KOPT-K1 (cell line): ENCODE data around the gene MAGI1.

Experiments used
- H3K27ac ChIP-seq: fragments of 200-600 bp; sonication (generic); 2 replicates; pipeline ENCODE4 v1.5.1; 2016; ENCODE audit warnings: antibody characterized with exemption, mild to moderate bottlenecking, low read depth, low read length; ENCODE audit not compliant: poor library complexity, severe bottlenecking
- H3K36me3 ChIP-seq: fragments of 200-600 bp; sonication (generic); 2 replicates; pipeline ENCODE4 v1.5.1; 2017; ENCODE audit warnings: antibody characterized with exemption, mild to moderate bottlenecking, low read length, moderate library complexity; ENCODE audit not compliant: insufficient read depth
- H3K9me3 ChIP-seq: fragments of 200-600 bp; sonication (generic); 2 replicates; pipeline ENCODE4 v1.5.1; 2017; ENCODE audit warnings: antibody characterized with exemption, low read length, mild to moderate bottlenecking; ENCODE audit not compliant: insufficient read depth, poor library complexity, severe bottlenecking

The MAGI1 gene

GRCh38 chr3:65438612-65439011 lies 600.1 kb downstream of the MAGI1 start:
- Histone ChIP-seq H3K9me3 (no peaks in the 10 kb centered on the region), H3K36me3 (no peaks in the 10 kb centered on the region), H3K27ac (no peak overlapping the region)

GRCh38 chr3:65438096-65438495 lies 600.6 kb downstream of the MAGI1 start:
- H3K36me3 ChIP-seq, result no peaks in the 10 kb centered on the region
- no peaks in the 10 kb centered on the region for H3K9me3 ChIP-seq
- H3K27ac ChIP-seq, result no peak overlapping the region

- Histone ChIP-seq H3K9me3 (no peaks in the 10 kb centered on the region), H3K27ac (no peak overlapping the region), H3K36me3 (no peaks in the 10 kb centered on the region)
Measured at GRCh38 chr3:65436580-65436979, 602.1 kb downstream of the MAGI1 start.

GRCh38 chr3:65433480-65433879 lies 605.2 kb downstream of the MAGI1 start:
- no peaks in the 10 kb centered on the region for H3K9me3 ChIP-seq
- H3K27ac ChIP-seq, result no peak overlapping the region
- H3K36me3 ChIP-seq, result no peaks in the 10 kb centered on the region

GRCh38 chr3:65432388-65433003 lies 606.2 kb downstream of the MAGI1 start:
- no peaks in the 10 kb centered on the region for H3K36me3 ChIP-seq
- H3K27ac ChIP-seq, result no peak overlapping the region
- no peaks in the 10 kb centered on the region for H3K9me3 ChIP-seq

- Histone ChIP-seq H3K36me3 (no peaks in the 10 kb centered on the region), H3K9me3 (no peaks in the 10 kb centered on the region)
Measured at GRCh38 chr3:65425880-65426279, 612.8 kb downstream of the MAGI1 start.

GRCh38 chr3:65422154-65422553 lies 616.6 kb downstream of the MAGI1 start:
- Histone ChIP-seq H3K36me3 (no peaks in the 10 kb centered on the region), H3K9me3 (no peaks in the 10 kb centered on the region)

More at GRCh38 chr3:65425880-65426279, 612.8 kb downstream of the MAGI1 start:
- no peak overlapping the region for H3K27ac ChIP-seq

GRCh38 chr3:65419233-65419632 lies 619.5 kb downstream of the MAGI1 start:
- Histone ChIP-seq H3K9me3 (no peaks in the 10 kb centered on the region), H3K36me3 (no peaks in the 10 kb centered on the region), H3K27ac (no peak overlapping the region)

More at GRCh38 chr3:65422154-65422553, 616.6 kb downstream of the MAGI1 start:
- H3K27ac ChIP-seq, result no peak overlapping the region

- H3K36me3 ChIP-seq, result no peaks in the 10 kb centered on the region
- H3K9me3 ChIP-seq, result no peaks in the 10 kb centered on the region
- no peak overlapping the region for H3K27ac ChIP-seq
Measured at GRCh38 chr3:65413891-65414290, 624.8 kb downstream of the MAGI1 start.

- H3K27ac ChIP-seq, result no peak overlapping the region
- no peaks in the 10 kb centered on the region for H3K36me3 ChIP-seq
- H3K9me3 ChIP-seq, result no peaks in the 10 kb centered on the region
Measured at GRCh38 chr3:65412588-65412987, 626.1 kb downstream of the MAGI1 start.

GRCh38 chr3:65411367-65411766 lies 627.4 kb downstream of the MAGI1 start:
- Histone ChIP-seq H3K9me3 (no peaks in the 10 kb centered on the region), H3K36me3 (no peaks in the 10 kb centered on the region), H3K27ac (no peak overlapping the region)

- Histone ChIP-seq H3K36me3 (no peaks in the 10 kb centered on the region), H3K27ac (no peak overlapping the region), H3K9me3 (no peaks in the 10 kb centered on the region)
Measured at GRCh38 chr3:65409176-65409569, 629.5 kb downstream of the MAGI1 start.

GRCh38 chr3:65408531-65409175 lies 630.1 kb downstream of the MAGI1 start:
- Histone ChIP-seq H3K27ac (no peak overlapping the region), H3K36me3 (no peaks in the 10 kb centered on the region), H3K9me3 (no peaks in the 10 kb centered on the region)

GRCh38 chr3:65406470-65406869 lies 632.2 kb downstream of the MAGI1 start:
- Histone ChIP-seq H3K27ac (no peak overlapping the region), H3K9me3 (no peaks in the 10 kb centered on the region)

GRCh38 chr3:65402597-65402996 lies 636.1 kb downstream of the MAGI1 start:
- Histone ChIP-seq H3K9me3 (no peaks in the 10 kb centered on the region), H3K27ac (no peak overlapping the region), H3K36me3 (no peaks in the 10 kb centered on the region)

More at GRCh38 chr3:65406470-65406869, 632.2 kb downstream of the MAGI1 start:
- H3K36me3 ChIP-seq, result no peaks in the 10 kb centered on the region
